DMS114 treated with DMSO at 0.1 percent for 48 hours (cell line): ENCODE results near the gene TFAP2D.

Source experiments
- DNase-seq: peaks from one replicate; lab custom pipeline; 2025; ENCODE audit not compliant: unreplicated experiment; lab: John Stamatoyannopoulos, UW

Gene TFAP2D

GRCh38 chr6:50818020-50818419 is 104.7 kb downstream of the TFAP2D start:
- DNase-seq, result no peak

GRCh38 chr6:50818673-50819072 is 105.3 kb downstream of the TFAP2D start, which contains the start of gene TFAP2B:
TSS of gene TFAP2B (plus strand) at chr6:50818871. CDS start at chr6:50818892, 21 bp downstream.
- no peak for DNase-seq

- DNase-seq, result no peak
Measured at GRCh38 chr6:50819466-50819903, 106.2 kb downstream of the TFAP2D start.

GRCh38 chr6:50819904-50820868 is 106.9 kb downstream of the TFAP2D start:
- no peak for DNase-seq

- no peak for DNase-seq
Measured at GRCh38 chr6:50820869-50821264, 107.5 kb downstream of the TFAP2D start.

GRCh38 chr6:50821441-50822077 is 108.2 kb downstream of the TFAP2D start:
- no peak for DNase-seq

- no peak for DNase-seq
Measured at GRCh38 chr6:50822078-50822476, 108.8 kb downstream of the TFAP2D start.
